Kidney (tissue), 14 donors: ENCODE results near the gene EGFL8. TPM values are rescaled to one million over a fixed set of nuclear protein-coding genes. Genes with fewer than 3 reads are reported as not detected.
A peak's percentile ranks its signal among the peaks of the same experiment; 100 is the strongest.

Experiments used
- DNase-seq, 5 donors: peaks; one replicate each; pipeline ENCODE4 v3.0.0-alpha.2; 2013 to 2020
- FAIRE-seq: peaks from 2 replicates; lab custom pipeline; 2012; peaks lifted over from hg19 to GRCh38; lab: Jason Lieb, UNC
- H3K27ac ChIP-seq, 2 donors: one replicate each; pipeline ENCODE4 v1.7.0; 2013; ENCODE audit warnings: low read depth in 2 of 2, low read length in 2 of 2, inconsistent platforms in 1 of 2
- H3K27me3 ChIP-seq: one replicate; pipeline ENCODE4 v1.7.1; 2013; ENCODE audit warnings: low read length, inconsistent platforms; ENCODE audit not compliant: control insufficient read depth, insufficient read depth
- H3K36me3 ChIP-seq, 3 donors: one replicate each; pipeline versions ENCODE4 v1.7.0 to v1.7.1; 2013; ENCODE audit warnings: low read length in 3 of 3, control low read depth in 1 of 3, inconsistent platforms in 1 of 3; ENCODE audit not compliant: insufficient read depth in 3 of 3, control insufficient read depth in 2 of 3
- H3K4me1 ChIP-seq, 3 donors: one replicate each; pipeline versions ENCODE4 v1.7.0 to v1.7.1; 2013; ENCODE audit warnings: low read length in 3 of 3, inconsistent platforms in 1 of 3, low read depth in 1 of 3; ENCODE audit not compliant: control insufficient read depth in 2 of 3, insufficient read depth in 2 of 3
- H3K4me3 ChIP-seq, 3 donors: one replicate each; pipeline versions ENCODE4 v1.7.0 to v1.8.1; 2013; ENCODE audit warnings: low read length in 3 of 3, control low read depth in 1 of 3, inconsistent platforms in 1 of 3
- H3K9ac ChIP-seq, 3 donors: one replicate each; pipeline versions ENCODE4 v1.7.0 to v1.7.1; 2013; ENCODE audit warnings: low read length in 3 of 3, control low read depth in 1 of 3, inconsistent platforms in 1 of 3
- H3K9me3 ChIP-seq, 3 donors: one replicate each; pipeline versions ENCODE4 v1.7.0 to v1.7.1; 2013; ENCODE audit warnings: low read length in 3 of 3, control low read depth in 1 of 3, inconsistent platforms in 1 of 3; ENCODE audit not compliant: control insufficient read depth in 2 of 3, insufficient read depth in 1 of 3
- CTCF ChIP-seq: IDR thresholded peaks from 3 replicates; pipeline ENCODE4 v1.5.1; 2012; ENCODE audit warnings: mild to moderate bottlenecking, moderate library complexity, borderline replicate concordance; ENCODE audit not compliant: insufficient read depth; ENCODE audit errors: extremely low read depth
- intact Hi-C: fragments of 100-400 bp; cut with DNase I; formaldehyde crosslinking; loops from one replicate; pipeline ENCODE4 v1.11.1; 2022
- polyA plus RNA-seq: library from polyadenylated mRNA; stranded (reverse); fragments of 350-450 nt; fragmentation: Illumina TruSeq; extraction: RNeasy Lipid Tissue Mini Kit (QIAGEN cat#74804); gene quantifications from one replicate; pipeline ENCODE4 v1.2.3, GENCODE V29; 2014; ENCODE audit warnings: low read depth, low replicate concordance; ENCODE audit not compliant: insufficient read depth
- total RNA-seq: library from RNA; stranded (reverse); fragmentation: NEBNext Ultra II Directional; extraction: Animal tissue kit (Norgen Biotek cat#: 25700); gene quantifications from one replicate; pipeline ENCODE4 v1.2.1, GENCODE V29; 2021
- donor health status: control.
- donor health status: control.
- donor health status: control.
- donor health status: control.
- donor health status: control.
- donor health status: DM: yes; HTN: yes; CAD: no.
- donor health status: Normal renal cell carcinoma (clear cell type).

The EGFL8 gene
- total and polyA plus RNA-seq, 2 donors from 2014 or later: 15.0 to 18.3 TPM

GRCh38 chr6:32189069-32189741 is 24.8 kb downstream of the EGFL8 start:
- Histone ChIP-seq H3K4me3 (peak overlapping the region; percentile 71 to 91 (median 72)), H3K27ac (peak overlapping the region; percentile 93 to 98), H3K9me3 (no peaks in the 10 kb centered on the region), H3K36me3 (peaks cover 6 to 13% (median 8%) of the 10 kb centered on the region in 3 donors), H3K27me3 (no peaks in the 10 kb centered on the region), H3K4me1 (peaks cover 2 to 27% (median 8%) of the 10 kb centered on the region in 3 donors), H3K9ac (peak overlapping the region; percentile 61 to 90 (median 72))
- intact Hi-C loops: no loop called here
- TF ChIP-seq CTCF: no peak
- FAIRE-seq (no peak), DNase-seq (peak in 2 of 5 donors; percentile 34 to 57)

GRCh38 chr6:32189742-32190053 is 25.3 kb downstream of the EGFL8 start:
- DNase-seq (peak in 2 of 5 donors; percentile 28 to 85), FAIRE-seq (no peak)
- Histone ChIP-seq H3K9me3 (no peaks in the 10 kb centered on the region), H3K27ac (peak overlapping the region; percentile 93 to 98), H3K27me3 (no peaks in the 10 kb centered on the region), H3K4me1 (peaks cover 2 to 29% (median 10%) of the 10 kb centered on the region in 3 donors), H3K36me3 (peaks cover 6 to 13% (median 8%) of the 10 kb centered on the region in 3 donors), H3K4me3 (peak overlapping the region; percentile 71 to 91 (median 72)), H3K9ac (peak overlapping the region in 2 of 3 donors; percentile 72 to 90)
- TF ChIP-seq CTCF: no peak
- intact Hi-C loops: no loop called here

- Histone ChIP-seq H3K36me3 (peaks cover 6 to 13% (median 8%) of the 10 kb centered on the region in 3 donors), H3K4me1 (peaks cover 2 to 31% (median 14%) of the 10 kb centered on the region in 3 donors), H3K4me3 (peak within 1 kb of the TSS; percentile 71 to 91 (median 87)), H3K27ac (peak within 1 kb of the TSS; percentile 93 to 98), H3K9ac (peak within 1 kb of the TSS; percentile 61 to 95 (median 94)), H3K9me3 (no peaks in the 10 kb centered on the region), H3K27me3 (no peaks in the 10 kb centered on the region)
- no peak for FAIRE-seq
- peak; percentile 8 for TF ChIP-seq CTCF
- intact Hi-C loops: no loop called here
- DNase-seq: peak; percentile 97 to 98 (median 98)
These were observed 25.9 kb downstream of the EGFL8 start, which contains the start of gene PBX2 for GRCh38 chr6:32190054-32190851. Gene PBX2, minus strand, starts transcription at chr6:32190202. Its CDS starts 287 bp downstream, at chr6:32189915.
